ENCODE results near the gene BMPER.

DNA sequence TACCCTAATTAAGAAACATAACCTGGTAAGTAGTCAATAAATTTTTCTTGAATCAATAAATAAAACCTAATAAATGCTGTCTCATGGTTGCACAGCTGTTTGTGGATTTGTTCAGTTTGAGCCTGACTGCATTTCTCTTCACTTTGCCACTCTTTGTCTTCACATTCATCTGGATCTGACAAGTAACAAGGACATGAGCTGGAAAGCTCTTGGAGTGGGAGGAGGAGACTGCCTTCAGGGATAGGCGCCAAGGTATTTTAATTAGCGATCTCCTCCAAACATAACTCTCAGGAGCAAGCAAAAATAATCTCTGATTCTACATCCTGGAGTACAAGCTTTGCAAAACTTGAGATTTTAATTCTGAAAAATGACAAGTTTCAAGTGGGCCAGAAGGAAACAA is 251.0 kb downstream of the BMPER start:
- TF ChIP-seq TAF1 (IDR thresholded peaks at IDR 0.05; ENCODE audit: borderline replicate concordance, low read depth, low read length), result no peak
- TF ChIP-seq POLR2AphosphoS5 (IDR thresholded peaks at IDR 0.05; ENCODE audit: low read depth, low read length), result no peak
- no peak for TF ChIP-seq POLR2A (IDR thresholded peaks at IDR 0.05; ENCODE audit: low read depth, low read length)

Data from GM12892 (cell line).